ENCODE data around the gene SPTY2D1.

GRCh38 chr11:18650353-18650752 lies 16.2 kb upstream of the SPTY2D1 start:
- TF ChIP-seq CTCF (IDR thresholded peaks at IDR 0.05) (no peak), TEAD4 (IDR thresholded peaks at IDR 0.05; ENCODE audit: borderline replicate concordance, insufficient read depth) (no peak), YY1 (IDR thresholded peaks at IDR 0.05; ENCODE audit: low read depth) (no peak), POLR2AphosphoS5 (IDR thresholded peaks at IDR 0.05; ENCODE audit: low read depth, low read length) (no peak), SMC3 (IDR thresholded peaks at IDR 0.05; ENCODE audit: low read depth, low read length) (no peak), RFX5 (IDR thresholded peaks at IDR 0.05; ENCODE audit: low read length) (no peak), JUND (IDR thresholded peaks at IDR 0.05) (no peak), MXI1 (IDR thresholded peaks at IDR 0.05; ENCODE audit: low read depth, low read length) (no peak), TAF1 (IDR thresholded peaks at IDR 0.05; ENCODE audit: borderline replicate concordance, low read depth, low read length) (no peak)

All from SK-N-SH (cell line).